Measurements from ENCODE around the gene FRAT1. TPM values are rescaled to one million over a fixed set of nuclear protein-coding genes. Genes with fewer than 3 reads are reported as not detected.

Gene FRAT1
- total and polyA plus RNA-seq, 10 of the 15 experiments (the other 5 are each of a cell fraction or from before 2014, with no cell fraction given) = 0.07 to 0.73 (median 0.26) TPM

DNA sequence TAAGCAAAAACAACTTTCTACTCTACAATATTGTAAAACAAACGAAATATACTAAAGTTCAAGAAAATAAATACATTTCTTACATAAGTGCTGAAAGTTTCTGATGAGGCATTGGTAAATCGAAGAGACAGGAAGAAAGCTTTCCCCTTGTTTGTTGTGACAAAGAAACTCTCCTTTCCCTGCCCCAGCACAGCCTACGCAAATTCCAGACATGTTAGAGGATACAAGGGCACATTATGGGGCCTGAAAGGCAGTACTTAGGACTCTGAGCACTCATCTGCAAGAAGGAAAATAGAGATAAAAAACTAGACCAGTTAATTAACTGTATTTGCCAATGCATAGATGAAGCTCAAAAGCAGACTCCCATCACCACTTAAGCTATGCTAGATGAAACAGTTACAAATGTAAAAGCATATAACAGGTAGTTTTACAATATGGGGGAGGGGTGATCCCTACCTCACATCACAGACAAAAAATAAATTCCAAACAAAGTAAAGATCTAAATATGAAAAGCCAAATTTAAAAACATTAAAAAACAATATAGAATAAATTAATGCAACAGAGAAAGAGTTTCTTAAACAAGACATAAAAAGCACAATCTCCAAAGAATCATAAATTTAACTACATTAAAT, 48.4 kb upstream of the FRAT1 start:
- Histone ChIP-seq H3K27me3 (replicated peaks in 1 of 2; ENCODE audit: control insufficient read depth in 2 of 2, insufficient read depth in 2 of 2, low read length in 1 of 2) (no peaks in the 10 kb centered on the region), H4K20me1 (ENCODE audit: control insufficient read depth, insufficient read depth) (no peaks in the 10 kb centered on the region), H3K4me2 (ENCODE audit: control insufficient read depth, insufficient read depth) (no peak overlapping the region), H3K27ac (ENCODE audit: control insufficient read depth, insufficient read depth) (no peak overlapping the region), H3K36me3 (ENCODE audit: control insufficient read depth in 2 of 2, insufficient read depth in 2 of 2, low read length in 1 of 2) (no peaks in the 10 kb centered on the region; a peak in 1 of 4 replicates), H3K9ac (ENCODE audit: control insufficient read depth, insufficient read depth, low read length) (no peak overlapping the region), H3K4me1 (ENCODE audit: control insufficient read depth, insufficient read depth, low read length) (no peaks in the 10 kb centered on the region), H2AFZ (ENCODE audit: control insufficient read depth, low read depth, low read length) (no peak overlapping the region), H3K79me2 (ENCODE audit: control insufficient read depth, insufficient read depth, low read length) (peaks cover 5% of the 10 kb centered on the region), H3K4me3 (no peak overlapping the region), H3K9me3 (replicated peaks; ENCODE audit: control insufficient read depth, insufficient read depth, low read length) (no peaks in the 10 kb centered on the region; the same call in 2 of the 3 replicates)
- BruUV-seq (replicated peaks) = no TSS peak
- DNase-seq (ENCODE audit: low read depth, low spot score) (no peak), ATAC-seq (no peak), FAIRE-seq (no peak)
- ChIA-PET CTCF (interaction anchor here (0.6 to 8.9 kb wide), 3 partner anchors 8 to 191 kb away, joined by 3 to 44 read pairs (median 4); no protein-coding TSS in a partner anchor), POLR2A (no interaction called here), SMC1A (ENCODE audit: uncharacterized antibody, unreplicated experiment) (interaction anchor here (1.0 to 2.6 kb wide), 2 partner anchors 8 to 62 kb away, joined by 3 to 8 read pairs; no protein-coding TSS in a partner anchor), RAD21 (ENCODE audit: unreplicated experiment) (interaction anchor here (0.8 kb wide), 1 partner anchor 8 kb away, joined by 5 read pairs; no protein-coding TSS in a partner anchor)
- 96% methylated on average over 3 of the region's 3 CpGs for WGBS (ENCODE audit: insufficient coverage, insufficient replicate concordance, low lambda C conversion rate, missing lambda C conversion rate)
- TF ChIP-seq KAT2A (conservative IDR thresholded peaks at IDR 0.05; ENCODE audit: control insufficient read depth, low read depth, low read length) (no peak), SREBF2 (IDR thresholded peaks at IDR 0.05; ENCODE audit: low read length) (no peak), SMC3 (IDR thresholded peaks at IDR 0.05; ENCODE audit: borderline replicate concordance, low read length) (no peak), IKZF1 (conservative IDR thresholded peaks at IDR 0.05) (no peak), POLR2AphosphoS2 (IDR thresholded peaks at IDR 0.05; ENCODE audit: low read depth, low read length) (no peak), NR2C1 (IDR thresholded peaks at IDR 0.05) (no peak), ZNF274 (IDR thresholded peaks at IDR 0.05; ENCODE audit: insufficient read depth, insufficient read length) (no peak), ZZZ3 (IDR thresholded peaks at IDR 0.05; ENCODE audit: control insufficient read depth, insufficient read length, low read depth) (no peak), ATF7 (IDR thresholded peaks at IDR 0.05; ENCODE audit: low read depth) (no peak), HCFC1 (IDR thresholded peaks at IDR 0.05; ENCODE audit: low read length) (no peak), KLF5 (IDR thresholded peaks at IDR 0.05; ENCODE audit: partially characterized antibody) (no peak), SUPT20H (IDR thresholded peaks at IDR 0.05; ENCODE audit: borderline replicate concordance, control insufficient read depth, low read depth, low read length) (no peak), JUND (IDR thresholded peaks at IDR 0.05; ENCODE audit: low read depth, low read length) (no peak), CBFB (IDR thresholded peaks at IDR 0.05; ENCODE audit: low read depth) (no peak), SIN3A (IDR thresholded peaks at IDR 0.05; ENCODE audit: low read depth, low read length) (no peak)
- TF ChIP-seq, protein P1, sequence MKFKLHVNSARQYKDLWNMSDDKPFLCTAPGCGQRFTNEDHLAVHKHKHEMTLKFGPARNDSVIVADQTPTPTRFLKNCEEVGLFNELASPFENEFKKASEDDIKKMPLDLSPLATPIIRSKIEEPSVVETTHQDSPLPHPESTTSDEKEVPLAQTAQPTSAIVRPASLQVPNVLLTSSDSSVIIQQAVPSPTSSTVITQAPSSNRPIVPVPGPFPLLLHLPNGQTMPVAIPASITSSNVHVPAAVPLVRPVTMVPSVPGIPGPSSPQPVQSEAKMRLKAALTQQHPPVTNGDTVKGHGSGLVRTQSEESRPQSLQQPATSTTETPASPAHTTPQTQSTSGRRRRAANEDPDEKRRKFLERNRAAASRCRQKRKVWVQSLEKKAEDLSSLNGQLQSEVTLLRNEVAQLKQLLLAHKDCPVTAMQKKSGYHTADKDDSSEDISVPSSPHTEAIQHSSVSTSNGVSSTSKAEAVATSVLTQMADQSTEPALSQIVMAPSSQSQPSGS (IDR thresholded peaks at IDR 0.05; ENCODE audit: low read length) = no peak
- in situ Hi-C loops (cut with MboI) = no loop called here
- intact Hi-C loops (cut with micrococcal nuclease; ENCODE audit: unreplicated experiment) = no loop called here
